Measurements from ENCODE around the gene BCAP31. TPM values are rescaled to one million over a fixed set of nuclear protein-coding genes. Genes with fewer than 3 reads are reported as not detected.

BCAP31 gene
- total RNA-seq, 3 donors from 2014 or later, result 158 to 209 (median 181) TPM

DNA sequence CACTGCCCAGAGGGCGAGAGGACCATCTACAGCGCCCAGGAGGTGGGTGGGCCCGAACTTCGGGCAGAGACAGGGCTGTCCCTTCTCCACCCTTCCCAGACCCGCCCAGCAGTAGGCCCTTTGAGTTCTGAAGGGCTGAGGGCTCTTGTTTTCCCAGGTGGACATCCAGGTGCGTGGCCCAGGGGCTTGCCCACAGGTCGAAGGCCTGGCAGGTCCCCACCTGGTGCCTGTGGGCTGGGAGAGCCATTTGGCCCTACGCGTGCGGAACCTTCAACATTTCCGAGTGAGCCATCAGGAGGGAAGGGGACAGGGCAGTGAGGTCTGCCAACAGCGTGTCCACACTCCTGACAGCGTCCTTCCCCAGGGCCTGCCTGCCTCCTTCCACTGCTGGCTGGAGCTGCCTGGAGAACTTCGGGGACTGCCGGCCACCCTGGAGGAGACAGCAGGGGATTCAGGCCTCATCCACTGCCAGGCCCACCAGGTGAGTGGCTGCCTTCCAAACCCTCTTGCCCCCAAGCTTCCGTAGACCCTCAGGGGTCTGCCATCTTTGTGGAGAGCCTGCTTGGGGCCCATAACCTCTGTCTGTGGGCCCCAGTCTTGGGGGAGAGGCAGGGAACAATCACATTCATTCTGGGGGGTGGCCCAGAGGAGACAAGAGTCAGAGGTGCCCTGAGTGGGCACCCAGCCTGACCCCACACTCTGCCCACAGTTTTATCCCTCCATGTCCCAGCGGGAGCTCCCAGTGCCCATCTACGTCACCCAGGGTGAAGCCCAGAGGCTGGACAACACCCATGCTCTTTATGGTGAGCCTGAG is 46.6 kb upstream of the BCAP31 start:
- H3K4me3 ChIP-seq, result no peak overlapping the region
- no peaks in the 10 kb centered on the region for H3K36me3 ChIP-seq (ENCODE audit: low read depth)
- intact Hi-C loops (cut with DNase I, micrococcal nuclease), result no loop called here
- DNase-seq, result no peak
- TF ChIP-seq CTCF (IDR thresholded peaks at IDR 0.05), result no peak
- H3K9me3 ChIP-seq, result no peaks in the 10 kb centered on the region
- no peak for ATAC-seq
- H3K4me1 ChIP-seq (ENCODE audit: low read depth), result no peaks in the 10 kb centered on the region

DNA sequence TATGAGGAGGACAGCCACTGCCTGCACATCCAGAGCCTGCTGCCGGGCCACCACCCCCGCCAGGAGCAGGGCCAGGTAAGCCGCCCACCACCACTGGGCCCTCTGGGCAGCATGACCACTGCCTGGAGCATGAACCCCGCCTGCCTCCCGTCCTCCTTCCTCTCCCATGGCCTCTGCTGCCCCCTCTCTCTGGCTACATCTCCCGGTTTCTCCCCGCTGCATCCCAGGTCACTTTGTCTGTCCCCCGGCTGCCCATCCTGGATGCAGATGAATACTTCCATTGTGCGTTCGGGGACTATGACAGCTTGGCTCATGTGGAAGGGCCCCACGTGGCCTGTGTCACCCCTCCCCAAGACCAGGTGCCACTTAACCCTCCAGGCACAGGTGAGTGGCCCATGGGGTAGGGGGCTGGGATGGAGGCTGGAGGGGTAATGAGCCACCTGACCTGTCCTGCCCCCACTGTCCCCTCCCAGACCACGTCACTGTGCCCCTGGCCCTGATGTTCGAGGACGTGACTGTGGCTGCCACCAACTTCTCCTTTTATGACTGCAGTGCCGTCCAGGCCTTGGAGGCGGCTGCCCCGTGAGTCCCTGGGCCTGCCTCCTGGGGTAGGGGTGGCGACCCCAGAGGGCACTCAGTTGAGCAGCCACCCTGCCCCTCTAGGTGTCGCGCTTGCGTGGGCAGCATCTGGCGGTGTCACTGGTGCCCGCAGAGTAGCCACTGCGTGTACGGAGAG is 45.8 kb upstream of the BCAP31 start:
- no peak overlapping the region for H3K4me3 ChIP-seq
- no peak for ATAC-seq
- no peaks in the 10 kb centered on the region for H3K4me1 ChIP-seq (ENCODE audit: low read depth)
- DNase-seq, result no peak
- intact Hi-C loops (cut with DNase I, micrococcal nuclease), result loop anchor here in 1 of 2 donors (10.0 kb wide), 1 partner anchor 185 kb away; no protein-coding TSS in a partner anchor
- no peak for TF ChIP-seq CTCF (IDR thresholded peaks at IDR 0.05)
- no peaks in the 10 kb centered on the region for H3K36me3 ChIP-seq (ENCODE audit: low read depth)
- no peaks in the 10 kb centered on the region for H3K9me3 ChIP-seq

GRCh38 chrX:153769158-153769864 is 45.1 kb upstream of the BCAP31 start:
- H3K9me3 ChIP-seq, result no peaks in the 10 kb centered on the region
- intact Hi-C loops (cut with DNase I, micrococcal nuclease), result loop anchor here in 1 of 2 donors (10.0 kb wide), 1 partner anchor 185 kb away; no protein-coding TSS in a partner anchor
- no peaks in the 10 kb centered on the region for H3K4me1 ChIP-seq (ENCODE audit: low read depth)
- H3K4me3 ChIP-seq, result no peak overlapping the region
- ATAC-seq (no peak), DNase-seq (peak in 2 of 3 donors; percentile 11 to 46)
- no peak for TF ChIP-seq CTCF (IDR thresholded peaks at IDR 0.05)
- no peaks in the 10 kb centered on the region for H3K36me3 ChIP-seq (ENCODE audit: low read depth)

DNA sequence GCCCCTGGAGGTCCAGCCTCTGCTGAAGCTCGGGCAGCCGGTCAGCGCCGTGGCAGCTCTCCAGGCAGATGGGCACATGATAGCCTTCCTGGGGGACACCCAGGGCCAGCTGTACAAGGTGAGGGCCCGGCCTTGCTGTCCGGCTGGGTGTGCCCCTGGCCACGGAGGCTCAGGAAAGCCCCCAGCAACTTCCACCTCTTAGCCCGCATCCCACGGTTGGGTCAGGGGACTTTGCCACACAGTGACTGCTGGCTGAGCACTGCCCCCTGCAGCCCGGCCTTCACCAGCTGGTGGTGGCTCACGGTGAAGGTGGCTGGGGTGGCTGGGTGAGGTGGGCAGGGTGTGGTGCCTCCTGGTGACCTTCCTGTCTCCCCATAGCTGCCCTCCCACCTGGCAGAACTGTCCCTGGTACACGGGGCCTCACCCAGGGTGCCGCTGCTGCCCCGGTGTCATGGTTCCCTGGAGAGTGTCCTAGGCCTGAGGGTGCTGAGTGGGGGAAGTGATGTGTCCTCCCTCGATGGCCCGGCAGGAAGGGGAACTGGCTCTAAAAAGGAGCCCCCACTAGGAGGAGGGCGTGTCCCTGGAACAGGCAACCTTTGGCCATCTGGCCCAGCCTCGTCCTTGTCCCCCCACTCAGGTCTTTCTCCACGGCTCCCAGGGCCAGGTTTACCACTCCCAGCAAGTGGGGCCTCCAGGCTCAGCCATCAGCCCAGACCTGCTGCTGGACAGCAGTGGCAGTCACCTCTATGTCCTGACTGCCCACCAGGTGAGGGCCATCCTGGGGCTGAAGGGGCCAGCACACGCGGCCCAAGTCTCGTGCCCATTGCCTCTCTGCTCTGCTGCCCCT is 44.3 kb upstream of the BCAP31 start:
- H3K36me3 ChIP-seq (ENCODE audit: low read depth), result no peaks in the 10 kb centered on the region
- intact Hi-C loops (cut with DNase I, micrococcal nuclease), result loop anchor here in 1 of 2 donors (10.0 kb wide), 1 partner anchor 186 kb away; no protein-coding TSS in a partner anchor
- DNase-seq, result peak in 2 of 3 donors; percentile 16 to 44

More for the DNA sequence above, 44.3 kb upstream of the BCAP31 start:
- no peak for ATAC-seq
- Histone ChIP-seq H3K9me3 (no peaks in the 10 kb centered on the region), H3K4me1 (ENCODE audit: low read depth) (no peaks in the 10 kb centered on the region), H3K4me3 (no peak overlapping the region)
- TF ChIP-seq CTCF (IDR thresholded peaks at IDR 0.05), result no peak
